OCI-LY1 (cell line): ENCODE measurements around the gene WDHD1.

Experiments
- CTCF ChIP-seq: fragments of 200-600 bp; sonication (generic), shearing (Covaris generic); IDR thresholded peaks from 2 replicates; pipeline ENCODE4 v1.5.1; 2017; ENCODE audit warnings: mild to moderate bottlenecking, antibody characterized with exemption, low read length, moderate library complexity, mixed read lengths
- EZH2 ChIP-seq: fragments of 200-600 bp; sonication (generic), shearing (Covaris generic); IDR thresholded peaks from 2 replicates; pipeline ENCODE4 v1.8.0; 2017; ENCODE audit warnings: borderline replicate concordance, mixed run types, mild to moderate bottlenecking, antibody characterized with exemption, low read length, moderate library complexity, mixed read lengths

DNA sequence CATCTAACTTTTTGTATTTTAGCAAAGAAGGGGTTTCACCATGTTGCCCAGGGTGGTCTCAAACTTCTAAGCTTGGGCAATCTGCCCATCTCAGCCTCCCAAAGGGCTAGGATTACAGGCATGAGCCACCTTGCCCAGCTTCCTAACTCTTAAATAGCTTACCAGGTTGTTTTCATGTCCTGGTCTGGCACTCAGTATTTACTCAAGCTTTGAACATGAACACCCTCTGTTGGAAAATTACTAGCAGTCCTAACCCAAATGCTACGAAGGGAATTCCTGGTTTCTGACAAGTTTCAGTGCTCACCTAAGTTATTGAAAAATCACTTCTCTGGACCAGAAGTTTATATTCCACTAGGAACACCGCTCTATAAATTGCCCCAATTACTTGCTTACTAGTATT lies 91.8 kb downstream of the WDHD1 start:
- TF ChIP-seq CTCF (no peak), EZH2 (no peak)
